HepG2 (cell line): ENCODE results near the gene MTMR3. TPM values are rescaled to one million over a fixed set of nuclear protein-coding genes. Genes with fewer than 3 reads are reported as not detected.

Source experiments
- ATAC-seq: fragments of 200-7000 bp; cut with Tn5 transposase; 3 replicates; pipeline ENCODE4 v1.9.1; 2020; ENCODE audit warnings: mild to moderate bottlenecking, moderate library complexity
- BruUV-seq: library from RNA; stranded (reverse); fragments of 400-500 nt; replicated peaks from 2 replicates; lab custom pipeline; 2021; lab: Mats Ljungman, UMichigan
- CTCF ChIA-PET: fragments of 300-600 bp; formaldehyde crosslinking; extraction: SDS; loops from one replicate; lab custom pipeline; 2021; ENCODE audit warnings: low total read pairs, inconsistent platforms, low intra/inter-chr PET ratio; lab: Yijun Ruan, JAX
- POLR2A ChIA-PET: fragments of 350-600 bp; sonication (Branson Sonifier 250); formaldehyde crosslinking; loops from one replicate; lab custom pipeline; 2020; ENCODE audit warnings: antibody characterized with exemption, inconsistent platforms; lab: Yijun Ruan, JAX
- DNase-seq: peaks from one replicate; pipeline ENCODE4 v3.0.0-alpha.2; 2015; ENCODE audit warnings: low spot score
- FAIRE-seq: peaks from 3 replicates; lab custom pipeline; 2011; peaks lifted over from hg19 to GRCh38; lab: Jason Lieb, UNC
- H2AFZ ChIP-seq: one replicate; pipeline ENCODE4 v1.6.1; 2011; ENCODE audit warnings: low read length, inconsistent platforms
- H3K27ac ChIP-seq: fragments of 300-600 bp; 3 replicates; pipeline ENCODE4 v1.8.0; 2011; ENCODE audit warnings: mixed run types, mild to moderate bottlenecking, mixed read lengths, low read length, inconsistent platforms; ENCODE audit not compliant: insufficient read depth; ENCODE audit errors: extremely low read length
- H3K27me3 ChIP-seq, 2 experiments: fragments of 200-600 bp in 1 of 2; 2 replicates in 1 of 2; 3 replicates in 1 of 2; pipeline versions ENCODE4 v1.6.0 to v1.8.0; 2011; ENCODE audit warnings: low read length in 2 of 2, mild to moderate bottlenecking in 2 of 2, moderate library complexity in 2 of 2, inconsistent platforms in 1 of 2; ENCODE audit not compliant: insufficient read depth in 2 of 2, control insufficient read depth in 1 of 2
- H3K36me3 ChIP-seq, 2 experiments: fragments of 200-600 bp in 1 of 2; replicated peaks in 1 of 2; 2 replicates in 1 of 2; 3 replicates in 1 of 2; pipeline versions ENCODE4 v1.5.1 to v1.8.0; 2011; ENCODE audit warnings: low read length in 2 of 2, inconsistent platforms in 1 of 2; ENCODE audit not compliant: insufficient read depth in 2 of 2, control insufficient read depth in 1 of 2
- H3K4me1 ChIP-seq: 2 replicates; pipeline ENCODE4 v1.5.1; 2012; ENCODE audit warnings: low read length, inconsistent platforms; ENCODE audit not compliant: insufficient read depth
- H3K4me2 ChIP-seq: 2 replicates; pipeline ENCODE4 v1.6.0; 2011; ENCODE audit warnings: low read depth, low read length, inconsistent platforms
- H3K4me3 ChIP-seq, 3 experiments: fragments of 200-600 bp in 1 of 3; sonication (generic), shearing (Covaris generic) in 1 of 3; replicated peaks in 1 of 3; 2 replicates each; pipeline ENCODE4 v1.5.1; 2011 to 2016; ENCODE audit warnings: low read length in 3 of 3, inconsistent platforms in 2 of 3, low read depth in 2 of 3, mild to moderate bottlenecking in 2 of 3, control low read depth in 1 of 3, mixed read lengths in 1 of 3; ENCODE audit not compliant: insufficient read depth in 1 of 3
- H3K79me2 ChIP-seq: one replicate; pipeline ENCODE4 v1.6.1; 2011; ENCODE audit warnings: low read length, inconsistent platforms; ENCODE audit not compliant: insufficient read depth
- H3K9ac ChIP-seq: 2 replicates; pipeline ENCODE4 v1.6.0; 2011; ENCODE audit warnings: mild to moderate bottlenecking, low read depth, low read length, inconsistent platforms; ENCODE audit not compliant: insufficient read depth
- H3K9me3 ChIP-seq: 2 replicates; pipeline ENCODE4 v1.5.1; 2012; ENCODE audit warnings: mild to moderate bottlenecking, low read length
- H4K20me1 ChIP-seq: 2 replicates; pipeline ENCODE4 v1.6.0; 2011; ENCODE audit warnings: inconsistent platforms, mild to moderate bottlenecking, low read length, moderate library complexity; ENCODE audit not compliant: insufficient read depth
- AHDC1 ChIP-seq: sonication (generic); formaldehyde crosslinking; IDR thresholded peaks from 2 replicates; pipeline ENCODE4 v1.5.1; 2020; ENCODE audit warnings: mild to moderate bottlenecking, missing genetic modification reagents, borderline replicate concordance
- ATF7-NPFF ChIP-seq: sonication (generic); formaldehyde crosslinking; IDR thresholded peaks from 2 replicates; pipeline ENCODE4 v1.8.1; 2023; ENCODE audit warnings: mild to moderate bottlenecking, low read depth, missing genetic modification reagents, moderate library complexity
- CCDC6 ChIP-seq: sonication (generic); formaldehyde crosslinking; IDR thresholded peaks from 2 replicates; pipeline ENCODE4 v1.8.1; 2022; ENCODE audit warnings: mild to moderate bottlenecking, missing genetic modification reagents, moderate library complexity
- HNF1B ChIP-seq: sonication (generic); formaldehyde crosslinking; IDR thresholded peaks from 2 replicates; pipeline ENCODE4 v1.5.1; 2020; ENCODE audit warnings: mild to moderate bottlenecking, moderate library complexity, missing genetic modification reagents
- HNRNPK ChIP-seq: fragments of 200-400 bp; formaldehyde crosslinking; IDR thresholded peaks from 2 replicates; pipeline ENCODE4 v1.6.1; 2018; ENCODE audit warnings: low read length, low read depth, moderate library complexity, mild to moderate bottlenecking; ENCODE audit not compliant: poor library complexity, severe bottlenecking
- LBX2 ChIP-seq: sonication (generic); formaldehyde crosslinking; IDR thresholded peaks from 2 replicates; pipeline ENCODE4 v1.5.0; 2020; ENCODE audit warnings: missing genetic modification reagents, mild to moderate bottlenecking, borderline replicate concordance
- PRDM10 ChIP-seq: sonication (generic); formaldehyde crosslinking; IDR thresholded peaks from 2 replicates; pipeline ENCODE4 v1.4.0; 2020; ENCODE audit warnings: low read depth, missing genetic modification reagents
- XBP1 ChIP-seq: sonication (generic); formaldehyde crosslinking; IDR thresholded peaks from 2 replicates; pipeline ENCODE4 v1.5.0; 2020; ENCODE audit warnings: missing genetic modification reagents
- ZNF597 ChIP-seq: sonication (generic); formaldehyde crosslinking; IDR thresholded peaks from 2 replicates; pipeline ENCODE4 v1.5.0; 2020; ENCODE audit warnings: missing genetic modification reagents
- ZNF720 ChIP-seq: sonication (generic); formaldehyde crosslinking; IDR thresholded peaks from 2 replicates; pipeline ENCODE4 v1.4.0; 2020; ENCODE audit warnings: missing genetic modification reagents
- ZNF772 ChIP-seq: sonication (generic); formaldehyde crosslinking; IDR thresholded peaks from 2 replicates; pipeline ENCODE4 v1.5.0; 2020; ENCODE audit warnings: mild to moderate bottlenecking, missing genetic modification reagents
- ZNF780A ChIP-seq: sonication (generic); formaldehyde crosslinking; IDR thresholded peaks from 2 replicates; pipeline ENCODE4 v1.8.0; 2022; ENCODE audit warnings: mild to moderate bottlenecking, missing genetic modification reagents, moderate library complexity
- WGBS: methylation state at CpG from one replicate; pipeline ENCODE4 v1.1.6; 2017; ENCODE audit warnings: low lambda C conversion rate; 5-methylcytosine and 5-hydroxymethylcytosine counted together
- in situ Hi-C: cut with HindIII; loops from 2 replicates; pipeline ENCODE4 v1.10.0; 2017; ENCODE audit warnings: low pct_unique_long_range_greater_than_20kb; ENCODE audit not compliant: extremely low pct_ligation_motif_present
- intact Hi-C: fragments of 100-400 bp; cut with micrococcal nuclease; formaldehyde crosslinking; loops from one replicate; pipeline ENCODE4 v1.10.0; 2022; ENCODE audit not compliant: unreplicated experiment
- polyA plus RNA-seq, 8 experiments: library from polyadenylated mRNA; depleted of rRNA in 3 of 8; stranded (reverse) in 7 of 8; unstranded in 1 of 8; fragments of >200 nt; fragmentation: Illumina TruSeq in 4 of 8; extraction: Trizol in 4 of 8; gene quantifications; 2 replicates each; pipeline versions ENCODE4 v1.2.1 to v1.2.3, GENCODE V29; 2011 to 2016; ENCODE audit warnings: low read depth in 4 of 8, missing spikeins in 1 of 8, mixed read lengths in 1 of 8; ENCODE audit not compliant: insufficient read depth in 1 of 8
- total RNA-seq, 5 experiments: library from RNA; depleted of rRNA; stranded (reverse); fragments of >200 nt; fragmentation: Illumina TruSeq; extraction: Trizol; gene quantifications; 2 replicates each; pipeline ENCODE4 v1.2.3, GENCODE V29; 2016; ENCODE audit warnings: low read depth in 1 of 5

MTMR3 gene
- total and polyA plus RNA-seq, 2 of the 13 experiments (the other 11 are each of a cell fraction or from before 2014, with no cell fraction given), result 12.6 to 24.8 TPM

GRCh38 chr22:30028731-30029130, 145.8 kb downstream of the MTMR3 start:
- Histone ChIP-seq H3K4me2 (no peak overlapping the region), H3K27me3 (no peaks in the 10 kb centered on the region; a peak in 1 of 5 replicates), H2AFZ (no peak overlapping the region), H3K9me3 (no peaks in the 10 kb centered on the region), H4K20me1 (no peaks in the 10 kb centered on the region), H3K9ac (no peak overlapping the region), H3K36me3 (peaks cover 9 to 32% of the 10 kb centered on the region in 2 experiments; a peak in 4 of 5 replicates), H3K27ac (no peak overlapping the region), H3K79me2 (no peaks in the 10 kb centered on the region), H3K4me1 (no peaks in the 10 kb centered on the region), H3K4me3 (no peak overlapping the region)
- in situ Hi-C loops, result no loop called here
- CTCF ChIA-PET, result no interaction called here
- no TSS peak for BruUV-seq
- POLR2A ChIA-PET, result no interaction called here
- intact Hi-C loops, result no loop called here
- WGBS, result 94% methylated on average over 6 of the region's 6 CpGs
- FAIRE-seq, result no peak
- ATAC-seq, result no peak
- DNase-seq, result no peak
- TF ChIP-seq LBX2 (no peak), ZNF780A (CRISPR knock-in tag) (no peak), XBP1 (CRISPR knock-in tag) (no peak), ZNF772 (no peak), ZNF597 (CRISPR knock-in tag) (no peak), HNRNPK (no peak), AHDC1 (CRISPR knock-in tag) (no peak), ATF7-NPFF (CRISPR knock-in tag) (no peak), HNF1B (no peak), PRDM10 (no peak), CCDC6 (CRISPR knock-in tag) (no peak), ZNF720 (CRISPR knock-in tag) (no peak)
